Endothelial cell of umbilical vein (primary cell): ENCODE measurements around the gene C20orf173. TPM values are rescaled to one million over a fixed set of nuclear protein-coding genes. Genes with fewer than 3 reads are reported as not detected.

Experiments used
- BruUV-seq: library from RNA; stranded (reverse); fragments of 400-500 nt; replicated peaks from 2 replicates; lab custom pipeline; 2021; lab: Mats Ljungman, UMichigan
- CTCF ChIA-PET: fragments of 300-600, 350-600 bp; sonication (Branson Sonifier 250); formaldehyde crosslinking; loops from one replicate; lab custom pipeline; 2021; ENCODE audit warnings: antibody characterized with exemption, inconsistent platforms; lab: Charles Lee
- POLR2A ChIA-PET: fragments of 300-600, 350-600 bp; sonication (Branson Sonifier 250); formaldehyde crosslinking; loops from one replicate; lab custom pipeline; 2021; ENCODE audit warnings: antibody characterized with exemption, inconsistent platforms; lab: Charles Lee
- DNase-seq: peaks from one replicate; pipeline ENCODE4 v3.0.0-alpha.2; 2011; ENCODE audit warnings: low read depth, low spot score
- FAIRE-seq: peaks from 2 replicates; lab custom pipeline; 2011; peaks lifted over from hg19 to GRCh38; lab: Jason Lieb, UNC
- H2AFZ ChIP-seq: 2 replicates; pipeline ENCODE4 v1.6.0; 2012; ENCODE audit warnings: low read depth, low read length, control low read depth, inconsistent platforms
- H3K27ac ChIP-seq: 2 replicates; pipeline ENCODE4 v1.5.1; 2011; ENCODE audit warnings: low read depth, mild to moderate bottlenecking, control low read depth, low read length, moderate library complexity; ENCODE audit not compliant: insufficient read depth
- H3K27me3 ChIP-seq, 2 experiments: 2 replicates each; pipeline versions ENCODE4 v1.6.0 to v1.6.1; 2011; ENCODE audit warnings: low read length in 2 of 2, mixed read lengths in 1 of 2; ENCODE audit not compliant: control insufficient read depth in 2 of 2, insufficient read depth in 2 of 2
- H3K36me3 ChIP-seq, 2 experiments: 2 replicates in 1 of 2; 3 replicates in 1 of 2; pipeline ENCODE4 v1.5.1; 2011; ENCODE audit warnings: low read length in 2 of 2, mild to moderate bottlenecking in 1 of 2, moderate library complexity in 1 of 2; ENCODE audit not compliant: control insufficient read depth in 2 of 2, insufficient read depth in 2 of 2; ENCODE audit errors: extremely low read depth in 1 of 2
- H3K4me1 ChIP-seq: 3 replicates; pipeline ENCODE4 v1.5.1; 2011; ENCODE audit warnings: mild to moderate bottlenecking, low read length; ENCODE audit not compliant: control insufficient read depth, insufficient read depth; ENCODE audit errors: extremely low read depth
- H3K4me2 ChIP-seq: 2 replicates; pipeline ENCODE4 v1.6.1; 2011; ENCODE audit warnings: low read length, control low read depth, mixed read lengths; ENCODE audit not compliant: insufficient read depth
- H3K4me3 ChIP-seq, 3 experiments: fragments of 200-600 bp in 1 of 3; sonication (generic), shearing (Covaris generic) in 1 of 3; replicated peaks in 1 of 3; 2 replicates each; pipeline ENCODE4 v1.5.1; 2011 to 2016; ENCODE audit warnings: control low read depth in 3 of 3, low read length in 3 of 3, mild to moderate bottlenecking in 2 of 3, inconsistent platforms in 1 of 3, low read depth in 1 of 3, moderate library complexity in 1 of 3; ENCODE audit not compliant: insufficient read depth in 1 of 3
- H3K79me2 ChIP-seq: 2 replicates; pipeline ENCODE4 v1.6.0; 2012; ENCODE audit warnings: low read length, inconsistent platforms; ENCODE audit not compliant: control insufficient read depth, insufficient read depth
- H3K9ac ChIP-seq: replicated peaks from 2 replicates; pipeline ENCODE3; 2011; ENCODE audit warnings: low read length, control low read depth; ENCODE audit not compliant: insufficient read depth; ENCODE audit errors: extremely low read depth
- H3K9me1 ChIP-seq: replicated peaks from 3 replicates; pipeline ENCODE4 v1.6.0; 2011; ENCODE audit warnings: mild to moderate bottlenecking, low read length; ENCODE audit not compliant: control insufficient read depth, insufficient read depth; ENCODE audit errors: extremely low read depth
- H3K9me3 ChIP-seq: replicated peaks from 2 replicates; pipeline ENCODE4 v1.5.1; 2012; ENCODE audit warnings: low read length, inconsistent platforms; ENCODE audit not compliant: control insufficient read depth, insufficient read depth
- H4K20me1 ChIP-seq: replicated peaks from 2 replicates; pipeline ENCODE3; 2011; ENCODE audit warnings: mild to moderate bottlenecking, low read length; ENCODE audit not compliant: control insufficient read depth, insufficient read depth; ENCODE audit errors: extremely low read depth
- CTCF ChIP-seq, 2 donors: IDR thresholded peaks; 1 replicate in 1 of 2; 2 replicates in 1 of 2; pipeline ENCODE4 v1.5.1; 2011; ENCODE audit warnings: low read length in 2 of 2, mild to moderate bottlenecking in 2 of 2, moderate library complexity in 2 of 2, control low read depth in 1 of 2, inconsistent platforms in 1 of 2, low read depth in 1 of 2; ENCODE audit not compliant: insufficient read depth in 1 of 2; ENCODE audit errors: extremely low read depth in 1 of 2
- EZH2 ChIP-seq: IDR thresholded peaks from 2 replicates; pipeline ENCODE4 v1.6.1; 2012; ENCODE audit warnings: borderline replicate concordance, low read depth, mild to moderate bottlenecking, moderate library complexity, low read length, inconsistent platforms; ENCODE audit not compliant: severe bottlenecking
- FOS ChIP-seq: IDR thresholded peaks from 2 replicates; pipeline ENCODE4 v1.6.1; 2011; ENCODE audit warnings: mild to moderate bottlenecking, low read length, moderate library complexity, borderline replicate concordance; ENCODE audit not compliant: insufficient read depth
- GATA2 ChIP-seq: IDR thresholded peaks from 2 replicates; pipeline ENCODE4 v1.7.0; 2011; ENCODE audit warnings: low read depth, mild to moderate bottlenecking, moderate library complexity, mixed read lengths, low read length; ENCODE audit not compliant: insufficient read length, insufficient read depth
- JUN ChIP-seq: IDR thresholded peaks from 2 replicates; pipeline ENCODE4 v1.6.1; 2011; ENCODE audit warnings: borderline replicate concordance, low read depth; ENCODE audit not compliant: insufficient read length, insufficient read depth
- MAX ChIP-seq: IDR thresholded peaks from 2 replicates; pipeline ENCODE4 v1.6.1; 2011; ENCODE audit not compliant: insufficient read depth, insufficient read length
- MYC ChIP-seq: IDR thresholded peaks from one replicate; pipeline ENCODE4 v1.6.1; 2011; ENCODE audit warnings: mild to moderate bottlenecking, low read depth, low read length
- POLR2A ChIP-seq: IDR thresholded peaks from 2 replicates; pipeline ENCODE4 v1.6.1; 2012; ENCODE audit warnings: low read depth, mild to moderate bottlenecking, control low read depth, low read length
- POLR2AphosphoS5 ChIP-seq: IDR thresholded peaks from 2 replicates; pipeline ENCODE4 v1.6.1; 2012; ENCODE audit warnings: low read depth, mild to moderate bottlenecking, control low read depth, low read length, moderate library complexity; ENCODE audit not compliant: insufficient read depth
- dilution Hi-C: fragments of 300-500 bp; cut with MboI; formaldehyde crosslinking; loops from one replicate; pipeline ENCODE4 v1.15.0; 2019; ENCODE audit warnings: low sequenced_read_pairs; ENCODE audit not compliant: extremely low pct_ligation_motif_present
- intact Hi-C: fragments of 100-400 bp; cut with micrococcal nuclease; formaldehyde crosslinking; loops from one replicate; pipeline ENCODE4 v1.10.0; 2022
- polyA plus RNA-seq, 4 experiments: library from polyadenylated mRNA; depleted of rRNA in 3 of 4; stranded (reverse) in 3 of 4; unstranded in 1 of 4; fragments of >200 nt; gene quantifications; 2 replicates each; pipeline versions ENCODE4 v1.2.1 to v1.2.3, GENCODE V29; 2011 to 2012; ENCODE audit warnings: missing spikeins in 1 of 4
- total RNA-seq: library from RNA; stranded (reverse); gene quantifications from 2 replicates; pipeline ENCODE4 v1.2.3, GENCODE V29; 2021

C20orf173 gene
- total and polyA plus RNA-seq, 2 donors (not counting 3 experiments of a cell fraction or from before 2014, with no cell fraction given), result not detected

DNA sequence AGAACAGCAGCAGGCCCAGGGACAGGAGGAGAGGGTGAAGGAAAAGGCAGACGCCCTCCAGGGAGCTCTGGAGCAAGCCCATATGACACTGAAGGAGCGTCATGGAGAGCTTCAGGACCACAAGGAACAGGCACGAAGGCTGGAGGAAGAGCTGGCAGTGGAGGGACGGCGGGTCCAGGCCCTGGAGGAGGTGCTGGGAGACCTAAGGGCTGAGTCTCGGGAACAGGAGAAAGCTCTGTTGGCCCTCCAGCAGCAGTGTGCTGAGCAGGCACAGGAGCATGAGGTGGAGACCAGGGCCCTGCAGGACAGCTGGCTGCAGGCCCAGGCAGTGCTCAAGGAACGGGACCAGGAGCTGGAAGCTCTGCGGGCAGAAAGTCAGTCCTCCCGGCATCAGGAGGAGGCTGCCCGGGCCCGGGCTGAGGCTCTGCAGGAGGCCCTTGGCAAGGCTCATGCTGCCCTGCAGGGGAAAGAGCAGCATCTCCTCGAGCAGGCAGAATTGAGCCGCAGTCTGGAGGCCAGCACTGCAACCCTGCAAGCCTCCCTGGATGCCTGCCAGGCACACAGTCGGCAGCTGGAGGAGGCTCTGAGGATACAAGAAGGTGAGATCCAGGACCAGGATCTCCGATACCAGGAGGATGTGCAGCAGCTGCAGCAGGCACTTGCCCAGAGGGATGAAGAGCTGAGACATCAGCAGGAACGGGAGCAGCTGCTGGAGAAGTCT, 25.5 kb downstream of the C20orf173 start:
- TF ChIP-seq MAX (no peak), POLR2A (no peak), EZH2 (no peak), CTCF (IDR thresholded peaks at IDR 0.05; ENCODE audit: extremely low read depth in 1 of 2, insufficient read depth in 1 of 2, low read depth in 1 of 2, low read length in 2 of 2) (no peak), POLR2AphosphoS5 (no peak), MYC (no peak), FOS (no peak), GATA2 (no peak), JUN (no peak)
- CTCF ChIA-PET, result interaction anchor here (0.8 to 1.6 kb wide), 4 partner anchors 8 to 38 kb away, joined by 3 to 6 read pairs (median 3); no protein-coding TSS in a partner anchor
- Histone ChIP-seq H2AFZ (no peak overlapping the region), H3K36me3 (peaks cover 11 to 45% of the 10 kb centered on the region in 2 experiments), H3K9me1 (no peaks in the 10 kb centered on the region), H3K9me3 (no peaks in the 10 kb centered on the region), H3K27ac (no peak overlapping the region), H3K27me3 (no peaks in the 10 kb centered on the region), H3K79me2 (no peaks in the 10 kb centered on the region), H3K4me3 (no peak overlapping the region), H3K4me1 (no peaks in the 10 kb centered on the region), H3K9ac (no peak overlapping the region), H3K4me2 (no peak overlapping the region), H4K20me1 (no peaks in the 10 kb centered on the region)
- dilution Hi-C loops (no loop called here), intact Hi-C loops (no loop called here)
- no peak for DNase-seq
- BruUV-seq, result no TSS peak
- no peak for FAIRE-seq
- POLR2A ChIA-PET, result interaction anchor here (0.6 kb wide), 1 partner anchor 143 kb away, joined by 3 read pairs; no protein-coding TSS in a partner anchor
